CD14-positive monocyte (primary cell): ENCODE results near the gene STRN3. TPM values are rescaled to one million over a fixed set of nuclear protein-coding genes. Genes with fewer than 3 reads are reported as not detected.

Experiments
- DNase-seq, 3 donors: peaks; one replicate each; pipeline ENCODE4 v3.0.0-alpha.2; 2011 to 2022
- H2AFZ ChIP-seq: 2 replicates; pipeline ENCODE4 v1.6.0; 2012; ENCODE audit warnings: mild to moderate bottlenecking, low read depth, low read length, inconsistent platforms; ENCODE audit not compliant: insufficient read depth, poor library complexity, severe bottlenecking
- H3K27ac ChIP-seq, 2 donors: 1 replicate in 1 of 2; 2 replicates in 1 of 2; pipeline ENCODE4 v1.5.1; 2012 to 2013; ENCODE audit warnings: low read length in 2 of 2, control low read depth in 1 of 2, inconsistent platforms in 1 of 2, low read depth in 1 of 2, mild to moderate bottlenecking in 1 of 2
- H3K27me3 ChIP-seq, 2 donors: one replicate each; pipeline versions ENCODE4 v1.6.0 to v1.6.1; 2011 to 2013; ENCODE audit warnings: low read length in 2 of 2; ENCODE audit not compliant: control insufficient read depth in 2 of 2, insufficient read depth in 2 of 2
- H3K36me3 ChIP-seq, 2 donors: replicated peaks in 1 of 2; 1 replicate in 1 of 2; 2 replicates in 1 of 2; pipeline versions ENCODE4 v1.5.1 to v1.6.1; 2012 to 2013; ENCODE audit warnings: low read length in 2 of 2, control low read depth in 1 of 2, inconsistent platforms in 1 of 2, mild to moderate bottlenecking in 1 of 2; ENCODE audit not compliant: insufficient read depth in 2 of 2, control insufficient read depth in 1 of 2
- H3K4me1 ChIP-seq, 2 donors: 1 replicate in 1 of 2; 2 replicates in 1 of 2; pipeline versions ENCODE4 v1.5.1 to v1.6.1; 2012 to 2013; ENCODE audit warnings: low read length in 2 of 2, control low read depth in 1 of 2, inconsistent platforms in 1 of 2, mild to moderate bottlenecking in 1 of 2, moderate library complexity in 1 of 2; ENCODE audit not compliant: insufficient read depth in 2 of 2, control insufficient read depth in 1 of 2
- H3K4me2 ChIP-seq: replicated peaks from 2 replicates; pipeline ENCODE3; 2012; ENCODE audit warnings: low read length, moderate library complexity, mild to moderate bottlenecking; ENCODE audit not compliant: poor library complexity, severe bottlenecking; ENCODE audit errors: extremely low read depth
- H3K4me3 ChIP-seq, 3 experiments: fragments of 200-600 bp in 1 of 3; sonication (generic) in 1 of 3; replicated peaks in 1 of 3; 1 replicate in 2 of 3; 2 replicates in 1 of 3; pipeline ENCODE4 v1.5.1; 2011 to 2013; ENCODE audit warnings: low read length in 3 of 3, mild to moderate bottlenecking in 3 of 3, control low read depth in 2 of 3, low read depth in 2 of 3, inconsistent platforms in 1 of 3, moderate library complexity in 1 of 3
- H3K79me2 ChIP-seq: 2 replicates; pipeline ENCODE4 v1.6.0; 2012; ENCODE audit warnings: mild to moderate bottlenecking, control low read depth, inconsistent platforms, low read length, moderate library complexity; ENCODE audit not compliant: insufficient read depth
- H3K9ac ChIP-seq: 2 replicates; pipeline ENCODE4 v1.6.0; 2017; ENCODE audit warnings: low read length, mild to moderate bottlenecking; ENCODE audit not compliant: insufficient read depth, poor library complexity, severe bottlenecking
- H3K9me3 ChIP-seq, 2 donors: replicated peaks in 1 of 2; 1 replicate in 1 of 2; 2 replicates in 1 of 2; pipeline versions ENCODE4 v1.5.1 to v1.6.1; 2012 to 2013; ENCODE audit warnings: low read length in 2 of 2, control low read depth in 1 of 2; ENCODE audit not compliant: control insufficient read depth in 1 of 2, insufficient read depth in 1 of 2
- H4K20me1 ChIP-seq: 2 replicates; pipeline ENCODE4 v1.6.0; 2012; ENCODE audit warnings: mild to moderate bottlenecking, low read length, control low read depth, moderate library complexity; ENCODE audit not compliant: insufficient read depth
- H3K27ac Mint-ChIP-seq, 7 donors: one replicate each; pipeline ENCODE4 v1.8.0; 2020; ENCODE audit warnings: mild to moderate bottlenecking in 7 of 7, mixed read lengths in 7 of 7, moderate library complexity in 6 of 7, inconsistent platforms in 2 of 7
- H3K27me3 Mint-ChIP-seq, 3 donors: one replicate each; pipeline ENCODE4 v1.8.0; 2021 to 2022; ENCODE audit warnings: low read depth in 3 of 3, mild to moderate bottlenecking in 3 of 3, mixed read lengths in 3 of 3, moderate library complexity in 3 of 3, inconsistent platforms in 1 of 3
- H3K36me3 Mint-ChIP-seq, 2 donors: one replicate each; pipeline ENCODE4 v1.8.0; 2020; ENCODE audit warnings: mixed read lengths in 2 of 2, inconsistent platforms in 1 of 2, mild to moderate bottlenecking in 1 of 2
- H3K4me1 Mint-ChIP-seq: one replicate; pipeline ENCODE4 v1.8.0; 2020; ENCODE audit warnings: mild to moderate bottlenecking, mixed read lengths
- H3K4me3 Mint-ChIP-seq, 2 donors: one replicate each; pipeline ENCODE4 v1.8.0; 2020; ENCODE audit warnings: mild to moderate bottlenecking in 2 of 2, mixed read lengths in 2 of 2, moderate library complexity in 1 of 2
- H3K9me3 Mint-ChIP-seq, 7 donors: one replicate each; pipeline ENCODE4 v1.8.0; 2020 to 2022; ENCODE audit warnings: mixed read lengths in 7 of 7, mild to moderate bottlenecking in 6 of 7, moderate library complexity in 6 of 7, inconsistent platforms in 2 of 7
- WGBS: methylation state at CpG from one replicate; pipeline ENCODE4 v1.1.5; 2013; ENCODE audit warnings: missing lambda C conversion rate; ENCODE audit not compliant: insufficient coverage; 5-methylcytosine and 5-hydroxymethylcytosine counted together
- intact Hi-C, 2 donors: fragments of 100-400 bp; cut with micrococcal nuclease; formaldehyde crosslinking; loops; one replicate each; pipeline versions ENCODE4 v1.15.0 to v1.15.1; 2023
- polyA plus RNA-seq, 3 donors: library from polyadenylated mRNA; depleted of rRNA in 1 of 3; unstranded in 2 of 3; stranded (reverse) in 1 of 3; fragments of 300-500 nt in 2 of 3; fragments of >200 nt in 1 of 3; fragmentation: Illumina TruSeq in 2 of 3; gene quantifications; 1 replicate in 2 of 3; 2 replicates in 1 of 3; pipeline ENCODE4 v1.2.3, GENCODE V29; 2012 to 2021
- TF ChIP-seq, protein P1 (sequence below): fragments of 200-600 bp; IDR thresholded peaks from one replicate; pipeline ENCODE4 v1.8.0; 2022; ENCODE audit warnings: antibody characterized with exemption, mild to moderate bottlenecking

STRN3 gene
- polyA plus RNA-seq, 3 donors, result 1.0 to 12.0 (median 3.8) TPM

DNA sequence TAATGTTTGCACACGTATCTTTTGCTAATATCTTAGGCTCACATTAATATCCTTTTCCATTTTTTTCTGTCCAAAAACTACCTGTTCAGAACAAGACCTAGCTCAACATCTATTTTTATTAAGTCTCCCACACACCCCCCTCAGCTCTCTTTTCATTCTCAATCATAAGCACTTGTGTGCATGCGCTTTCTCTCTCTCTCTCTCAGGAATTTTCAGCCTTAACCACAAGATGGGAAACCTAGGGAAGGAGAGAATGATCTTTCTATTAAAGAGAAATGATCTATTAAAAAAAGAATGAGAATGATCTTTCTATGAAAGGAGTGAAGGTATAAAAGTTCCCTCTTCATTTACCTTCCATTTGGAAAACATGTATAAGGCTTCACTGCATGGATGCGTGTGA, 40.4 kb downstream of the STRN3 start:
- Mint-ChIP-seq H3K27me3 (no peaks in the 10 kb centered on the region), H3K27ac (peak overlapping the region in 1 of 7 donors; percentile 42), H3K4me3 (no peak overlapping the region), H3K9me3 (no peaks in the 10 kb centered on the region), H3K36me3 (peaks cover 3 to 16% of the 10 kb centered on the region in 2 donors), H3K4me1 (peaks cover 10% of the 10 kb centered on the region)
- DNase-seq, result no peak
- no peak overlapping the region for H3K9ac ChIP-seq
- H3K4me3 ChIP-seq, result no peak overlapping the region
- H3K27me3 ChIP-seq, result no peaks in the 10 kb centered on the region
- H3K36me3 ChIP-seq, result no peaks in the 10 kb centered on the region
- H2AFZ ChIP-seq, result no peak overlapping the region
- intact Hi-C loops, result loop anchor here in 1 of 2 donors (10.0 kb wide), 1 partner anchor 49 kb away; no protein-coding TSS in a partner anchor
- H3K79me2 ChIP-seq, result peaks cover 83% of the 10 kb centered on the region
- no peak overlapping the region for H3K27ac ChIP-seq
- TF ChIP-seq, protein P1, sequence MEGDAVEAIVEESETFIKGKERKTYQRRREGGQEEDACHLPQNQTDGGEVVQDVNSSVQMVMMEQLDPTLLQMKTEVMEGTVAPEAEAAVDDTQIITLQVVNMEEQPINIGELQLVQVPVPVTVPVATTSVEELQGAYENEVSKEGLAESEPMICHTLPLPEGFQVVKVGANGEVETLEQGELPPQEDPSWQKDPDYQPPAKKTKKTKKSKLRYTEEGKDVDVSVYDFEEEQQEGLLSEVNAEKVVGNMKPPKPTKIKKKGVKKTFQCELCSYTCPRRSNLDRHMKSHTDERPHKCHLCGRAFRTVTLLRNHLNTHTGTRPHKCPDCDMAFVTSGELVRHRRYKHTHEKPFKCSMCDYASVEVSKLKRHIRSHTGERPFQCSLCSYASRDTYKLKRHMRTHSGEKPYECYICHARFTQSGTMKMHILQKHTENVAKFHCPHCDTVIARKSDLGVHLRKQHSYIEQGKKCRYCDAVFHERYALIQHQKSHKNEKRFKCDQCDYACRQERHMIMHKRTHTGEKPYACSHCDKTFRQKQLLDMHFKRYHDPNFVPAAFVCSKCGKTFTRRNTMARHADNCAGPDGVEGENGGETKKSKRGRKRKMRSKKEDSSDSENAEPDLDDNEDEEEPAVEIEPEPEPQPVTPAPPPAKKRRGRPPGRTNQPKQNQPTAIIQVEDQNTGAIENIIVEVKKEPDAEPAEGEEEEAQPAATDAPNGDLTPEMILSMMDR, result no peak
- H4K20me1 ChIP-seq, result peaks cover 59% of the 10 kb centered on the region
- WGBS, result 100% methylated on average over 1 of the region's 3 CpGs
- H3K4me1 ChIP-seq, result peaks cover 3 to 6% of the 10 kb centered on the region in 2 donors
- no peaks in the 10 kb centered on the region for H3K9me3 ChIP-seq
- no peak overlapping the region for H3K4me2 ChIP-seq

- H3K4me3 Mint-ChIP-seq, result no peak overlapping the region
- no peaks in the 10 kb centered on the region for H3K27me3 ChIP-seq
- intact Hi-C loops, result loop anchor here in 1 of 2 donors (10.0 kb wide), 1 partner anchor 51 kb away; no protein-coding TSS in a partner anchor
- peaks cover 64% of the 10 kb centered on the region for H4K20me1 ChIP-seq
- H3K4me1 ChIP-seq, result peaks cover 3 to 6% of the 10 kb centered on the region in 2 donors
- H3K27ac Mint-ChIP-seq, result no peak overlapping the region
- DNase-seq, result no peak
- H3K27me3 Mint-ChIP-seq, result no peaks in the 10 kb centered on the region
- H3K36me3 Mint-ChIP-seq, result peaks cover 0 to 11% of the 10 kb centered on the region in 2 donors
- H3K9me3 Mint-ChIP-seq, result no peaks in the 10 kb centered on the region
- peaks cover 7% of the 10 kb centered on the region for H3K4me1 Mint-ChIP-seq
- no CpG with 5 or more reads among the region's 2 CpGs for WGBS
- H3K4me2 ChIP-seq, result no peak overlapping the region
- peaks cover 83% of the 10 kb centered on the region for H3K79me2 ChIP-seq
- no peak overlapping the region for H2AFZ ChIP-seq
- H3K36me3 ChIP-seq, result no peaks in the 10 kb centered on the region
- no peaks in the 10 kb centered on the region for H3K9me3 ChIP-seq
- no peak overlapping the region for H3K9ac ChIP-seq
- H3K27ac ChIP-seq, result no peak overlapping the region
- H3K4me3 ChIP-seq, result no peak overlapping the region
- TF ChIP-seq, protein P1, result no peak
Observed at GRCh38 chr14:30983858-30984257, 42.3 kb downstream of the STRN3 start.
